ENCODE data around the gene PDE1C.

DNA sequence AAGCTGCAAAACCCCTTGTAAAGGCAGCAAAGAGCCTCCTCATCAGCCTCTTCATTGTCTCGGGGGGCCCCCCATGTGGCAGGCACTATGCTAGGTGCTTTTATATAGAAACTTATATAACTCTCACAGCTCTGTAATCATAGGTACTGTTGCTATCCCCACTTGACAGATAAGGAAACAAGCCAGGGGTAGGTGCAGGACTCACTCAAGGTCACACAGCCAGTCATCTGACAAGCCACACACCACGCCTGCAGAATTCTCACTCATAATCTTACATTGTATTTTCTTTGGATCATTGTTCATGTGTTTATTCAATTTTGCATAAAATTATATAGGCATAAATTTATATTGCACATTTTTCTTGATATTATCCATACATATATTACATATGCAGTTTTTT lies 217.7 kb downstream of the PDE1C start:
- TF ChIP-seq POLR2AphosphoS5 (IDR thresholded peaks at IDR 0.05; ENCODE audit: low read depth, low read length) (no peak), TAF1 (IDR thresholded peaks at IDR 0.05; ENCODE audit: borderline replicate concordance, insufficient read depth, low read length) (no peak), FOXP2 (optimal IDR thresholded peaks at IDR 0.05; ENCODE audit: borderline replicate concordance, extremely low read depth, extremely low read length, insufficient read depth) (no peak), SIN3A (IDR thresholded peaks at IDR 0.05; ENCODE audit: borderline replicate concordance, insufficient read depth, low read length) (no peak)
- TF ChIP-seq, protein P1, sequence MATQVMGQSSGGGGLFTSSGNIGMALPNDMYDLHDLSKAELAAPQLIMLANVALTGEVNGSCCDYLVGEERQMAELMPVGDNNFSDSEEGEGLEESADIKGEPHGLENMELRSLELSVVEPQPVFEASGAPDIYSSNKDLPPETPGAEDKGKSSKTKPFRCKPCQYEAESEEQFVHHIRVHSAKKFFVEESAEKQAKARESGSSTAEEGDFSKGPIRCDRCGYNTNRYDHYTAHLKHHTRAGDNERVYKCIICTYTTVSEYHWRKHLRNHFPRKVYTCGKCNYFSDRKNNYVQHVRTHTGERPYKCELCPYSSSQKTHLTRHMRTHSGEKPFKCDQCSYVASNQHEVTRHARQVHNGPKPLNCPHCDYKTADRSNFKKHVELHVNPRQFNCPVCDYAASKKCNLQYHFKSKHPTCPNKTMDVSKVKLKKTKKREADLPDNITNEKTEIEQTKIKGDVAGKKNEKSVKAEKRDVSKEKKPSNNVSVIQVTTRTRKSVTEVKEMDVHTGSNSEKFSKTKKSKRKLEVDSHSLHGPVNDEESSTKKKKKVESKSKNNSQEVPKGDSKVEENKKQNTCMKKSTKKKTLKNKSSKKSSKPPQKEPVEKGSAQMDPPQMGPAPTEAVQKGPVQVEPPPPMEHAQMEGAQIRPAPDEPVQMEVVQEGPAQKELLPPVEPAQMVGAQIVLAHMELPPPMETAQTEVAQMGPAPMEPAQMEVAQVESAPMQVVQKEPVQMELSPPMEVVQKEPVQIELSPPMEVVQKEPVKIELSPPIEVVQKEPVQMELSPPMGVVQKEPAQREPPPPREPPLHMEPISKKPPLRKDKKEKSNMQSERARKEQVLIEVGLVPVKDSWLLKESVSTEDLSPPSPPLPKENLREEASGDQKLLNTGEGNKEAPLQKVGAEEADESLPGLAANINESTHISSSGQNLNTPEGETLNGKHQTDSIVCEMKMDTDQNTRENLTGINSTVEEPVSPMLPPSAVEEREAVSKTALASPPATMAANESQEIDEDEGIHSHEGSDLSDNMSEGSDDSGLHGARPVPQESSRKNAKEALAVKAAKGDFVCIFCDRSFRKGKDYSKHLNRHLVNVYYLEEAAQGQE (IDR thresholded peaks at IDR 0.05; ENCODE audit: insufficient read depth in 1 of 2, low read depth in 2 of 2, low read length in 2 of 2), result no peak
